UCSD-AML1 (cell line): ENCODE measurements around the gene CLEC20A.

Experiments used
- DNase-seq: peaks from one replicate; lab custom pipeline; 2025; ENCODE audit not compliant: unreplicated experiment; lab: John Stamatoyannopoulos, UW

Gene CLEC20A

GRCh38 chr1:178477841-178478240 lies 18.9 kb downstream of the CLEC20A start:
- no peak for DNase-seq

DNA sequence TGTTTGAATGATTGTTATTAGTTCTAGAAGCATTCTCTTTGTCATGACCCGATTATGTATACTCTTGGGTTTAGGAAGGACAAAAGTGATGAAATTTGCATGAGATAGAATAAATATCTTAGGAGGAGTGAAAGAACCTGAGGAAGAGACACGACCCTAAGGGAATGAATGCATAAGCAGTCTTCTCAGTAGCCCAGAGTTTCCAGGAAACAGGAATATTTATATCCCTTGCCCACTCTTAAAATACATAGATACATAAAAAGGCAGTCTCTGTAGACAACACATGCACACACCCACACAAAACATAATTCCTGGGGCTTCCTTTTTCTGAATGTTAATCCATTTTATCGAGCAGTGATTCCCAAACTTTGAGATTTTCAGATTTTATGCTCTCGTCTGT lies 19.4 kb downstream of the CLEC20A start:
- DNase-seq: no peak

DNA sequence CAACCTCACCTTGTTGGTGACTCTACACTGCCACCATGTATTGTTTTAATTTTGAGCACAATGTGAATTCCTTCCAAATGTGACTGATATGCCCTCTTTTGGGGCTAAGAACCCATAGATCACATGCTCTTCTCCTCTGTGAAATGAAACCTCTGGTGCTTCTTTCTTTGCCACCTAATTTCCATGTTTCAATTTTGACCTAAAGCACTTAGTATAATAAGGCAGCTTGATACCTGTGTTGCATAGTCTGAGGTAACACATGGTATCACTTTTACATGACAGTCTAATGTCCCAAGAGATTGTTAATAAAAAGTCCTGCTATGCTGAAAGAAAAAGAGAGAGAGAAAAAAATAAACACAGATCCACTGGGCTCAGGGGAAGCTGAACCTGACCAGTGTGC lies 24.2 kb downstream of the CLEC20A start:
- no peak for DNase-seq

DNA sequence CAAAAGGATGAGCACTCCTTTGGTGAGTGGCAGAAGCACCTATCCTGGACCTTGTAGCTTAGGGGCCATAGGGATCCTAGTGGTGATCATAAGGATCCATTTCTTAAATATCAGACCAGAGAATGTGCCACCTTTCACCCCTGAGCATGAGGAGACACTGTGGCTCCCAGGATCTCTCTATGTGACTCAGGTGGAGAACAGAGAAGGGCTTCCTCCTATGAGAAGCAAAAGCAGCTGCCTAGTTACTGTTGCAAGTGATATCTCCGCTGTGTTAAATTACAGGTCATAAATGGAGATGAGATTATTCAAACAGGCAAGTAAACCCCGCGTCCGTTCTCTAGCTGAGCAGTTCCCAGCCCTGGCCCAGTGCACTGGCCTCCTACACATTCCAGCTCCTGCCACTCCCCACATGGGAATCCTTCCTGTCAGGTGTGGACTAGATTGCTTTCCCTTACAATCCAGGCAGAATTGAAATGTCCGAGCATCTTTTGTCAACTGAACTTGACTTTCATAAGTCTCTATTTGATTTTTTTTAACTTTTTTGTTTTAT lies 26.3 kb downstream of the CLEC20A start:
- no peak for DNase-seq

DNA sequence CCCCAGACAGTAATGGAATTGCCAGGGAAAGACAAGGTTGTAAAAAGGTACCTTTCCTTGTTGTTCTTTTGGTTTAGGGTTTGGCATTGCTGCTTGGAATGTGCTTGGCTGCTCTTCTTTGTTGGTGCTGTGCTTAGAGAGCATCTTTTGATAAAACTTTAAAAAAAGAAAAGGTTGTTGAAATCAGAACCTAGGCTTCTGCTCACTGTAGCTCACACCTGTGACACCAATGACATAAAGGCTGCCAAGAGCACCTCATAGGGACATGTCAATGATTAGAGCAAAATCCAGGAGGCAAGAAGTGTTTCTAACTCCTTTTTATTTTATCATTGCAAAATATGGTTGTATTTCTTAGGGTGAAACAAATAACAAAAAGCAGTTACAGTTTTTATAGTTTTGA lies 28.9 kb downstream of the CLEC20A start:
- DNase-seq: no peak

- no peak for DNase-seq
Observed at GRCh38 chr1:178465011-178465410, 31.8 kb downstream of the CLEC20A start.

- no peak for DNase-seq
Observed at GRCh38 chr1:178464566-178464965, 32.2 kb downstream of the CLEC20A start.

DNA sequence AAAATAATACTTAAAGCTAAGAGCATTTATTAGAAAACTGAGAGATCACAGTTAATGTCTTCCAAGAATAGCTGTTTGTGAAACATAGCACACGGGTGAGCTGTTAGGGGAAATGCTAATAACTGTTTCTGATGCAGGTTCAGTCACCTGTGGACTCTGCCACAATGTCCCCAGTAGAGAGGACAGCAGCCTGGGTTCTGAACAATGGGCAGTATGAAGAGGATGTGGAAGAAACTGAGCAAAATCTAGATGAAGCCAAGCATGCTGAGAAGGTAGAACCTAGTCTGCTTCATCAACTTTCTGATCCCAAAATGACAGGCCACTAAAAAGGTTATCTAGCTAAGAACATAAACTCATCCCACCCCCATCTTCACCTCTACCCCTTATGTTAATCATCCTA lies 32.6 kb downstream of the CLEC20A start:
- DNase-seq: no peak

DNA sequence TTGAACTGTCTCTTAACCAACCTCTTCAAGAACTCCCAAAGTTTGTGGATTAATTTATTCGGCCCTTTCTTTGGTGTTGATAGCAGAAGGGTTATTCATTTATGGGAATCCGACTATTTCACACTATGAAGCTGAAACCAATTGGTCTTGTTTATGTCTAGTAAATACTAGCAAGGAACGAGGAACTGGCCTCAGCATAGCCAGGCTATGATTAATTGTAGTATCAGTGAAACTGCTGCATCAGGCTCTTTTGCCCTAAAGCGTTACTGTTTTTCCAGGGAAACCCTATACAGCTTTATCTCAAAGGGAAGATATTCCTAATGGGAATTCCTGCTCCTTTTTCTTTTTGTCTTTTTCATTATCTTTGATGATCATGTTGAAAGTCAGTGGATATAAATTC lies 35.1 kb downstream of the CLEC20A start:
- no peak for DNase-seq

DNA sequence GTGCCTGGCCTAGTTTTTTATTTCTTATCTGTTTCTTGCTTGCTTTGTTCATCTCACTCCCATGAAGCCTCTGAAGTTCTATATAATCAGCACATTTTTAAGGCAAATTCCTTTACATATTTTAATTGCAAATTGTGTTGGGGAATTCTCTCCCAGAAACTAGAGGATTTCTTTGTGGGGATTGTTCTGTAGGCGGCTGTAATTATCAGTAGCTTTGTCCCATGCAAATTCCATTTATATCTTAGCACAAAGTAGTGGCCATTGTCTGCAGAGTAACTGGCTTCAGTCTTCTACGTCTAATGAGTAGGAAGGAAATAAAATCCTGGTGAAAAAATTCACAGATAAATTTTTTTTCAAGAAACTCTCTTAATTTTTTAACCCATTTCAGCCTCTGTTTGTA lies 35.7 kb downstream of the CLEC20A start:
- no peak for DNase-seq

DNA sequence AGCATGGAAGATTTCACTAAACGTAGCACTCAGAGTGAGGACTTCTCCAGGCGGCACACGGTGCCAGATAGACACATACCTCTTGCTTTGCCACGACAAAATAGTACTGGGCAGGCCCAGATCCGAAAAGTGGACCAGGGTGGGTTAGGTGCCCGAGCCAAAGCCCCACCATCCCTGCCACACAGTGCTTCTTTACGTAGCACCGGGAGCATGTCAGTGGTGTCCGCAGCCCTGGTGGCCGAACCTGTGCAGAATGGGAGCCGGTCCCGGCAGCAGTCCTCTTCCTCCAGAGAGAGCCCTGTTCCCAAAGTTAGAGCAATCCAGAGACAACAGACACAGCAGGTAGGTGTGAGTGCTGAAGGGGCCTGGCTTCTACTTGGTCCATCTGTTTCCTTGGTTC lies 38.6 kb downstream of the CLEC20A start:
- no peak for DNase-seq

GRCh38 chr1:178457651-178458050 lies 39.1 kb downstream of the CLEC20A start:
- no peak for DNase-seq

GRCh38 chr1:178456472-178456871 lies 40.3 kb downstream of the CLEC20A start:
- DNase-seq: no peak

GRCh38 chr1:178452013-178452412 lies 44.8 kb downstream of the CLEC20A start:
- DNase-seq: no peak

DNA sequence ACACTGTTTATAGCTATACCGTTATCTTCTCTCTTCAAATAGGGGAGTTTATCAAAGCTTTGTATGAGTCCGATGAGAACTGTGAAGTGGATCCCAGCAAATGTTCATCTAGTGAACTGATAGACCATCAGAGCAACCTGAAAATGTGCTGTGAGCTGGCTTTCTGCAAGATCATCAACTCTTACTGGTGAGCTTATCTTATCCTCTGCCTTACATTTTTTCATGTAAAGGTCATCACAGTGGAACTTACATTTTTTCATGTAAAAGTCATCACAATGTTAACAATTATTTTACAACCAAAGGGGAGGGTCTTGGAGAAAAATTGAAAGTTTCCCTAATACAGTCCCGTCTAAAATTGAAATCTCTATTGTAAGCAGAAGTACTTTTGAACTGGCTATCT lies 45.2 kb downstream of the CLEC20A start:
- no peak for DNase-seq

- no peak for DNase-seq
Observed at GRCh38 chr1:178450871-178451270, 45.9 kb downstream of the CLEC20A start.

DNA sequence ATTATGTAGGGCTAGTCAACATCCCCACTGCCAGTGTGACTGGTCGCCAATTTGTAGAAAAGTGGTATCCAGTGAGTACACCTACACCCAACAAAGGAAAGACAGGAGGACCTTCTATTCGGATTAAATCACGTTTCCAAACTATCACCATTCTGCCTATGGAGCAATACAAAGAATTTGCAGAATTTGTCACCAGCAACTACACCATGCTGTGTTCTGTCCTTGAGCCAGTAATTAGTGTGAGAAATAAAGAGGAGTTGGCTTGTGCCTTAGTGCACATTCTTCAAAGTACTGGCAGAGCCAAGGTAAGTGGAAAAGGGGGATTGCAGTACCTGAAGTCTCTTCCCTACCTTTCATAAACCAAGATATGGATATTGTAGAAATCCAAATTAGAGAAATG lies 53.8 kb downstream of the CLEC20A start:
- no peak for DNase-seq

DNA sequence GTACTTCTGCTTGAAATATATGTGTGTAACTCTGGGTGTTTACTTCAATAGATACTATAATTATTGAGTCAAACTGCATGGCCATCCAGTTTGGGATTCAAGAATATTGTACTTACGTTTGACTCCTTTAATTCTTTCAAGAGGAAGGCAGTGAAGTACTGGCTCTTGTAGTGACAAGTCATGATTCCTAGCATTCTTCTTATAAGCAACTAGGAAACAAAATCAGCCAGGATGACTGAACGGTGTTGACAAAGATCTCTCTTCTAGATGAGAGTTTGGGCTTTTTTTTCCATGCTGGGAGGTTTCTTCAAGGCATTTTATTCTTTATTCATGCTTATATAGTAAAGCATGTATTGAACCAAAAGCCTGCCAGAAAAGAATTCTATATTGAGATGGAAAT lies 58.3 kb downstream of the CLEC20A start:
- no peak for DNase-seq

DNA sequence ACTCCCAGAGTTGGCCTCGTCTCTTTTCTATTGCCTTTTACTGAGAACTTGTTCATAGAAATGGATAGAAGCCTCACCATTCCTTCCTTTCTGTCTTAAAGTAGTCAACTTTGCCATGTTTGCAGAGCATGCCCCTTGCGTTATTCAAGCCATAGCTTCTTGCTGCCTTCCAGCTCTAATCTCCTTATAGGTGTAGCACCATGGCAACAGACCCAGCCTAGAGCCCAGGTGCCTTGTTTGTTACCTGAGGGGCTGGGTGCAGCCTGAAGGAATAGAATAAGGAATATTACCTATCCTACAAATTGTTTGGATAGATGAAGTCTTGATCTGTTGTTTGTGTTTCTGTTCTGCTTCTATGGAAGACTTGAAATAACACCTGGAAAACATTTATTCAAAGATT lies 59.9 kb downstream of the CLEC20A start:
- no peak for DNase-seq

- DNase-seq: no peak
Observed at GRCh38 chr1:178434899-178435435, 61.8 kb downstream of the CLEC20A start.

GRCh38 chr1:178434360-178434759 lies 62.4 kb downstream of the CLEC20A start:
- DNase-seq: no peak
